Osteoblast (primary cell): ENCODE data around the gene PAK1. TPM values are rescaled to one million over a fixed set of nuclear protein-coding genes. Genes with fewer than 3 reads are reported as not detected.

Experiments used
- DNase-seq: peaks from one replicate; pipeline ENCODE4 v3.0.0; 2011; ENCODE audit warnings: low spot score, mixed read lengths; ENCODE audit not compliant: insufficient read length; ENCODE audit errors: missing footprints
- H2AFZ ChIP-seq: 2 replicates; pipeline ENCODE4 v1.6.0; 2011; ENCODE audit warnings: mild to moderate bottlenecking, low read length
- H3K27ac ChIP-seq: 2 replicates; pipeline ENCODE4 v1.5.1; 2011; ENCODE audit warnings: mild to moderate bottlenecking, low read depth, low read length, moderate library complexity
- H3K27me3 ChIP-seq: 2 replicates; pipeline ENCODE4 v1.6.0; 2012; ENCODE audit warnings: mild to moderate bottlenecking, control low read depth, inconsistent platforms, low read length, moderate library complexity; ENCODE audit not compliant: insufficient read depth
- H3K36me3 ChIP-seq: 2 replicates; pipeline ENCODE4 v1.5.1; 2011; ENCODE audit warnings: mild to moderate bottlenecking, low read length, control low read depth, moderate library complexity; ENCODE audit not compliant: insufficient read depth
- H3K4me1 ChIP-seq: 2 replicates; pipeline ENCODE4 v1.5.1; 2011; ENCODE audit warnings: mild to moderate bottlenecking, low read length, control low read depth, moderate library complexity; ENCODE audit not compliant: insufficient read depth
- H3K4me2 ChIP-seq: 2 replicates; pipeline ENCODE4 v1.6.0; 2011; ENCODE audit warnings: mild to moderate bottlenecking, low read length; ENCODE audit not compliant: insufficient read depth
- H3K4me3 ChIP-seq: fragments of 200-600 bp; sonication (generic); 3 replicates; pipeline ENCODE4 v1.5.1; 2012; ENCODE audit warnings: mild to moderate bottlenecking, low read length, inconsistent platforms; ENCODE audit not compliant: insufficient read depth
- H3K79me2 ChIP-seq: 2 replicates; pipeline ENCODE4 v1.6.0; 2012; ENCODE audit warnings: mild to moderate bottlenecking, low read length, control low read depth, inconsistent platforms; ENCODE audit not compliant: insufficient read depth
- H3K9me3 ChIP-seq: 2 replicates; pipeline ENCODE4 v1.5.1; 2011; ENCODE audit warnings: low read depth, low read length, control low read depth
- H4K20me1 ChIP-seq: 2 replicates; pipeline ENCODE4 v1.6.0; 2012; ENCODE audit warnings: mild to moderate bottlenecking, low read length, control low read depth; ENCODE audit not compliant: insufficient read depth
- total RNA-seq: library from RNA; depleted of rRNA; stranded (reverse); fragments of >200 nt; gene quantifications from 2 replicates; pipeline ENCODE4 v1.2.3, GENCODE V29; 2012
- TF ChIP-seq, protein P1 (sequence below): IDR thresholded peaks from 2 replicates; pipeline ENCODE4 v1.5.1; 2011; ENCODE audit warnings: mild to moderate bottlenecking, low read depth, low read length, moderate library complexity; ENCODE audit errors: extremely low read depth

PAK1 gene
- total RNA-seq, 1 donor, result 34.4 TPM

DNA sequence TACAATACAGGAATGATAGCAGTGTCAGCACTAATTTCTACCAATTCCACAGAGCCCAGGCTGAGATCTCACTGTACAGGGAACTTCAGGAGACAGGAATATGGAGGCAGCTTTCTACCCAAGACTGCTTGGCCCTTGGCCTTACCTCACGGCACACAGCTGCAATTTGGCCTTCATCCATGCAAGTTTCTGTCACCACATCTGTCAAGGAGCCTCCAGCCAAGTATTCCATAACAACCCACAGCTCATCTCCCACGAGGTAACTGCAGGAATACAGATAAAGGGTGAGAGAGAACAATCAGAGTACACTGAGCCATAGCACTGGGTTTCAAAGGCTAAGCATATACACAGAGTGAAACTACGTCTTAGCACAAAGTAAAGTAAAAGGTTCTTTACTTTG, 133.4 kb downstream of the PAK1 start:
- Histone ChIP-seq H3K4me1 (peaks cover 3% of the 10 kb centered on the region), H3K9me3 (no peaks in the 10 kb centered on the region), H3K36me3 (no peaks in the 10 kb centered on the region), H2AFZ (no peak overlapping the region), H3K4me2 (no peak overlapping the region), H3K27ac (no peak overlapping the region), H4K20me1 (no peaks in the 10 kb centered on the region), H3K79me2 (no peaks in the 10 kb centered on the region), H3K27me3 (no peaks in the 10 kb centered on the region), H3K4me3 (no peak overlapping the region)
- DNase-seq, result no peak
- TF ChIP-seq, protein P1, sequence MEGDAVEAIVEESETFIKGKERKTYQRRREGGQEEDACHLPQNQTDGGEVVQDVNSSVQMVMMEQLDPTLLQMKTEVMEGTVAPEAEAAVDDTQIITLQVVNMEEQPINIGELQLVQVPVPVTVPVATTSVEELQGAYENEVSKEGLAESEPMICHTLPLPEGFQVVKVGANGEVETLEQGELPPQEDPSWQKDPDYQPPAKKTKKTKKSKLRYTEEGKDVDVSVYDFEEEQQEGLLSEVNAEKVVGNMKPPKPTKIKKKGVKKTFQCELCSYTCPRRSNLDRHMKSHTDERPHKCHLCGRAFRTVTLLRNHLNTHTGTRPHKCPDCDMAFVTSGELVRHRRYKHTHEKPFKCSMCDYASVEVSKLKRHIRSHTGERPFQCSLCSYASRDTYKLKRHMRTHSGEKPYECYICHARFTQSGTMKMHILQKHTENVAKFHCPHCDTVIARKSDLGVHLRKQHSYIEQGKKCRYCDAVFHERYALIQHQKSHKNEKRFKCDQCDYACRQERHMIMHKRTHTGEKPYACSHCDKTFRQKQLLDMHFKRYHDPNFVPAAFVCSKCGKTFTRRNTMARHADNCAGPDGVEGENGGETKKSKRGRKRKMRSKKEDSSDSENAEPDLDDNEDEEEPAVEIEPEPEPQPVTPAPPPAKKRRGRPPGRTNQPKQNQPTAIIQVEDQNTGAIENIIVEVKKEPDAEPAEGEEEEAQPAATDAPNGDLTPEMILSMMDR, result no peak

DNA sequence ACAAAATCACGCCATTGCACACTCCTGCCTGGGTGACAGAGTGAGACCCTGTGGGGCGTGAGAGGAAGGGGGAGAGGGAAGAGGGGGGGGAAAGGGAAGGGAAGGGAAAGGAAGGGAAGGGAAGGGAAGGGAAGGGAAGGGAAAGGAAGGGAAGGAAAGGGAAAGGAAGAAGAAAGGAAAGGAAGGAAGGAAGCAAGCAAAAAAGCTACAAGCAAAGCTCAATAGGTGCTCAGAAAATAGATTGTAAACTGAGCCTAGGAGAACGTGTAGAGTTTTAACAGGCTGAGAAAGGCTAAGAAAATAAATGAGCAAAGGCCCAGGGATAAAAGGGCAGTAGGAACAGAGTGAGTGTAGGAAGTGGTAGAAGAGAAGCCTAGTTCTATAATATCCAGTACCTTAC, 141.6 kb downstream of the PAK1 start:
- no peaks in the 10 kb centered on the region for H3K79me2 ChIP-seq
- H3K27ac ChIP-seq, result no peak overlapping the region
- no peak for DNase-seq
- H3K4me1 ChIP-seq, result no peaks in the 10 kb centered on the region
- H3K9me3 ChIP-seq, result no peaks in the 10 kb centered on the region
- TF ChIP-seq, protein P1, result no peak
- peaks cover 7% of the 10 kb centered on the region for H3K36me3 ChIP-seq
- H3K4me3 ChIP-seq, result no peak overlapping the region
- H2AFZ ChIP-seq, result no peak overlapping the region
- no peak overlapping the region for H3K4me2 ChIP-seq
- no peaks in the 10 kb centered on the region for H3K27me3 ChIP-seq
- no peaks in the 10 kb centered on the region for H4K20me1 ChIP-seq

DNA sequence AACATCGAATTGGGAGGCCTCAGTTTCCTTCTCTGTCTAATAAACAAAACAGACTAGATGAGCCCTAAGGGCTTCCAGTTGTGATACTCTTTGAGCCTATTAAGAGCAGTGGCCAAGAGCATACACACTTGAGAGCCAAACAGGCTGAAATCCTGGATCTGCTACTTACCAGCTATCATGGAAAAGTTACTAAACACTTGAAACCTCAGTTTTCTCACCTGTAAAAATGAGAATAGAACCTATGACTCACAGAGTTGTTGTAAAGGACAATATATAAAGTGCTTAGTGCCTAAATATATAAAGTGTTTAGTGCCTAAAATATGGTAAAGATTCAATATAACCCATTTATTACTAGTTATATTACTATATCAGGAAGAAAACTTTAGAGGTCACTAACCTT, 148.7 kb downstream of the PAK1 start:
- TF ChIP-seq, protein P1, result no peak
- H4K20me1 ChIP-seq, result no peaks in the 10 kb centered on the region
- H3K36me3 ChIP-seq, result no peaks in the 10 kb centered on the region
- DNase-seq, result no peak
- no peaks in the 10 kb centered on the region for H3K79me2 ChIP-seq
- no peak overlapping the region for H2AFZ ChIP-seq
- H3K4me3 ChIP-seq, result no peak overlapping the region
- H3K27me3 ChIP-seq, result no peaks in the 10 kb centered on the region
- peaks cover 12% of the 10 kb centered on the region for H3K4me1 ChIP-seq
- H3K27ac ChIP-seq, result no peak overlapping the region
- H3K4me2 ChIP-seq, result no peak overlapping the region
- no peaks in the 10 kb centered on the region for H3K9me3 ChIP-seq

DNA sequence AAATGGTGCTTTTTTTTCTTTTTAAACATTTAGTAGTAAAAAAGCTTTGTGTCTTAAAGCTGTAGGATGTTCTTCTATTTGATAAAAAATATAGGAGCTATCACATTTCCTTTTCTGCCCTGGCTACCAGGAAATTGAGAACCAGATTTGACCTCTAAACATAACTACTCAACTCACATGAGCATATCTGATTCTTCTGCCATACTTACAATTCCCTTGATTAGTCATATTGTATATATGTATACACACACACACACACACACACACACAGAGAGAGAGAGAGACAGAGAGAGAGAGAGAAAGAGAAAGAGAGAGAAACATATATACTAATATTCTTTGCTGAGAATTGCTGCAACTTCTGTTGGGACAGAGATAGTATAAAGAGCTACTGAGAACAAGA, 149.4 kb downstream of the PAK1 start:
- no peak overlapping the region for H3K27ac ChIP-seq
- no peak for DNase-seq

More for the DNA sequence above, 149.4 kb downstream of the PAK1 start:
- Histone ChIP-seq H3K9me3 (no peaks in the 10 kb centered on the region), H3K4me1 (peaks cover 12% of the 10 kb centered on the region), H3K4me2 (no peak overlapping the region), H4K20me1 (no peaks in the 10 kb centered on the region), H3K36me3 (no peaks in the 10 kb centered on the region), H3K79me2 (no peaks in the 10 kb centered on the region), H3K4me3 (no peak overlapping the region), H3K27me3 (no peaks in the 10 kb centered on the region), H2AFZ (no peak overlapping the region)
- TF ChIP-seq, protein P1, result no peak
